ENCODE data around the gene DBNL.
"Not testable (repeated sequence)": the region's sequence is repeated elsewhere in the genome, so short reads cannot be mapped to it uniquely, and the experiment has no call there.

The DBNL gene

GRCh38 chr7:44044315-44045225, at the start of gene DBNL:
Gene DBNL, plus strand, starts transcription at chr7:44044702. Its CDS starts 36 bp downstream, at chr7:44044738.
- H3K36me3 ChIP-seq (ENCODE audit: insufficient read depth, low read length) = no peaks in the 10 kb centered on the region
- H3K4me1 ChIP-seq (ENCODE audit: insufficient read depth, low read length) = no peaks in the 10 kb centered on the region
- peak within 1 kb of the TSS; percentile 92 for H3K9ac ChIP-seq (ENCODE audit: low read depth, low read length)
- H3K9me3 ChIP-seq (ENCODE audit: control insufficient read depth, insufficient read depth, low read length) = no peaks in the 10 kb centered on the region

- H3K4me1 ChIP-seq (ENCODE audit: insufficient read depth, low read length); H3K9me3 ChIP-seq (ENCODE audit: control insufficient read depth, insufficient read depth, low read length); H3K36me3 ChIP-seq (ENCODE audit: insufficient read depth, low read length); H3K9ac ChIP-seq (ENCODE audit: low read depth, low read length): not testable (repeated sequence)
These were observed 47.0 kb upstream of the DBNL start, which contains the start of gene SPDYE1 for GRCh38 chr7:43997532-43997931. Gene SPDYE1, plus strand, starts transcription at chr7:43997897. Its CDS starts 2,053 bp downstream, at chr7:43999950.

- not testable (repeated sequence) for H3K9me3 ChIP-seq (ENCODE audit: control insufficient read depth, insufficient read depth, low read length); H3K9ac ChIP-seq (ENCODE audit: low read depth, low read length); H3K4me1 ChIP-seq (ENCODE audit: insufficient read depth, low read length); H3K36me3 ChIP-seq (ENCODE audit: insufficient read depth, low read length)
These were observed 32.4 kb upstream of the DBNL start for GRCh38 chr7:44012081-44012480.

GRCh38 chr7:44015090-44015489, 29.4 kb upstream of the DBNL start:
- H3K9ac ChIP-seq (ENCODE audit: low read depth, low read length); H3K36me3 ChIP-seq (ENCODE audit: insufficient read depth, low read length); H3K4me1 ChIP-seq (ENCODE audit: insufficient read depth, low read length); H3K9me3 ChIP-seq (ENCODE audit: control insufficient read depth, insufficient read depth, low read length): not testable (repeated sequence)

GRCh38 chr7:44018857-44019807, 25.4 kb upstream of the DBNL start:
- not testable (repeated sequence) for H3K36me3 ChIP-seq (ENCODE audit: insufficient read depth, low read length); H3K9me3 ChIP-seq (ENCODE audit: control insufficient read depth, insufficient read depth, low read length); H3K4me1 ChIP-seq (ENCODE audit: insufficient read depth, low read length)
- H3K9ac ChIP-seq (ENCODE audit: low read depth, low read length) = peak overlapping the region; percentile 88

GRCh38 chr7:44019825-44020224, 24.7 kb upstream of the DBNL start:
- not testable (repeated sequence) for H3K9ac ChIP-seq (ENCODE audit: low read depth, low read length); H3K9me3 ChIP-seq (ENCODE audit: control insufficient read depth, insufficient read depth, low read length); H3K4me1 ChIP-seq (ENCODE audit: insufficient read depth, low read length); H3K36me3 ChIP-seq (ENCODE audit: insufficient read depth, low read length)

GRCh38 chr7:44022069-44022468, 22.4 kb upstream of the DBNL start:
- not testable (repeated sequence) for H3K9me3 ChIP-seq (ENCODE audit: control insufficient read depth, insufficient read depth, low read length); H3K36me3 ChIP-seq (ENCODE audit: insufficient read depth, low read length); H3K9ac ChIP-seq (ENCODE audit: low read depth, low read length); H3K4me1 ChIP-seq (ENCODE audit: insufficient read depth, low read length)

- not testable (repeated sequence) for H3K9me3 ChIP-seq (ENCODE audit: control insufficient read depth, insufficient read depth, low read length); H3K9ac ChIP-seq (ENCODE audit: low read depth, low read length); H3K36me3 ChIP-seq (ENCODE audit: insufficient read depth, low read length); H3K4me1 ChIP-seq (ENCODE audit: insufficient read depth, low read length)
These were observed 21.6 kb upstream of the DBNL start for GRCh38 chr7:44022796-44023467.

- H3K4me1 ChIP-seq (ENCODE audit: insufficient read depth, low read length); H3K9ac ChIP-seq (ENCODE audit: low read depth, low read length); H3K36me3 ChIP-seq (ENCODE audit: insufficient read depth, low read length); H3K9me3 ChIP-seq (ENCODE audit: control insufficient read depth, insufficient read depth, low read length): not testable (repeated sequence)
These were observed 15.1 kb upstream of the DBNL start for GRCh38 chr7:44029433-44029832.

GRCh38 chr7:44030029-44030428, 14.5 kb upstream of the DBNL start:
- H3K9me3 ChIP-seq (ENCODE audit: control insufficient read depth, insufficient read depth, low read length); H3K4me1 ChIP-seq (ENCODE audit: insufficient read depth, low read length); H3K36me3 ChIP-seq (ENCODE audit: insufficient read depth, low read length); H3K9ac ChIP-seq (ENCODE audit: low read depth, low read length): not testable (repeated sequence)

GRCh38 chr7:44031319-44031718, 13.2 kb upstream of the DBNL start:
- H3K36me3 ChIP-seq (ENCODE audit: insufficient read depth, low read length); H3K4me1 ChIP-seq (ENCODE audit: insufficient read depth, low read length); H3K9ac ChIP-seq (ENCODE audit: low read depth, low read length); H3K9me3 ChIP-seq (ENCODE audit: control insufficient read depth, insufficient read depth, low read length): not testable (repeated sequence)

- H3K9me3 ChIP-seq (ENCODE audit: control insufficient read depth, insufficient read depth, low read length); H3K9ac ChIP-seq (ENCODE audit: low read depth, low read length): not testable (repeated sequence)
These were observed 12.5 kb upstream of the DBNL start for GRCh38 chr7:44032031-44032430.

GRCh38 chr7:44033971-44034844, 10.3 kb upstream of the DBNL start:
- not testable (repeated sequence) for H3K9ac ChIP-seq (ENCODE audit: low read depth, low read length); H3K9me3 ChIP-seq (ENCODE audit: control insufficient read depth, insufficient read depth, low read length); H3K4me1 ChIP-seq (ENCODE audit: insufficient read depth, low read length); H3K36me3 ChIP-seq (ENCODE audit: insufficient read depth, low read length)

More at GRCh38 chr7:44032031-44032430, 12.5 kb upstream of the DBNL start:
- H3K36me3 ChIP-seq (ENCODE audit: insufficient read depth, low read length); H3K4me1 ChIP-seq (ENCODE audit: insufficient read depth, low read length): not testable (repeated sequence)

- H3K36me3 ChIP-seq (ENCODE audit: insufficient read depth, low read length); H3K9me3 ChIP-seq (ENCODE audit: control insufficient read depth, insufficient read depth, low read length); H3K4me1 ChIP-seq (ENCODE audit: insufficient read depth, low read length); H3K9ac ChIP-seq (ENCODE audit: low read depth, low read length): not testable (repeated sequence)
These were observed 8.1 kb upstream of the DBNL start for GRCh38 chr7:44036364-44036763.
